ENCODE measurements around the gene FRS3. TPM values are rescaled to one million over a fixed set of nuclear protein-coding genes. Genes with fewer than 3 reads are reported as not detected.
"Not testable (repeated sequence)": the region's sequence is repeated elsewhere in the genome, so short reads cannot be mapped to it uniquely, and the experiment has no call there.

The FRS3 gene
- 10 to 100 TPM in 1 of 12 donors, 1 to 10 TPM in 10, not detected in 1; 5.7 to 11.9 (median 6.6) TPM for polyA plus RNA-seq (ENCODE audit: insufficient read length in 12 of 12)
- long read RNA-seq, donor 1, partial matches to known transcripts = 37 of 349 reads
- long read RNA-seq, donor 1, other reads (novel, unspliced or antisense) = 310 of 349 reads
- long read RNA-seq, donor 2, partial matches to known transcripts = 358 of 372 reads
- long read RNA-seq, donor 2, other reads (novel, unspliced or antisense) = 12 of 372 reads
- long read RNA-seq, donor 3, partial matches to known transcripts = 86 of 131 reads
- long read RNA-seq, donor 3, other reads (novel, unspliced or antisense) = 43 of 131 reads
- long read RNA-seq, donor 4, partial matches to known transcripts = 54 of 89 reads
- long read RNA-seq, donor 4, other reads (novel, unspliced or antisense) = 35 of 89 reads
- long read RNA-seq, donor 5, partial matches to known transcripts = 396 of 407 reads
- long read RNA-seq, donor 5, other reads (novel, unspliced or antisense) = 5 of 407 reads
- long read RNA-seq, donor 6, partial matches to known transcripts = 121 of 177 reads
- long read RNA-seq, donor 6, other reads (novel, unspliced or antisense) = 56 of 177 reads
- long read RNA-seq, donor 7, partial matches to known transcripts = 66 of 130 reads
- long read RNA-seq, donor 7, other reads (novel, unspliced or antisense) = 63 of 130 reads
- long read RNA-seq, donor 8, partial matches to known transcripts = 264 of 275 reads
- long read RNA-seq, donor 8, other reads (novel, unspliced or antisense) = 9 of 275 reads
- long read RNA-seq, donor 9, partial matches to known transcripts = 216 of 221 reads
- long read RNA-seq, donor 9, other reads (novel, unspliced or antisense) = 5 of 221 reads
- long read RNA-seq, donor 10, partial matches to known transcripts = 136 of 243 reads
- long read RNA-seq, donor 10, other reads (novel, unspliced or antisense) = 106 of 243 reads
- long read RNA-seq, donor 11, partial matches to known transcripts = 203 of 312 reads
- long read RNA-seq, donor 11, other reads (novel, unspliced or antisense) = 109 of 312 reads

- DNase-seq = peak; percentile 98
These were observed at the start of gene FRS3 for GRCh38 chr6:41779788-41780550. FRS3 (minus strand) TSS chr6:41779900; CDS start chr6:41776987, 2,913 bp downstream.

- DNase-seq = no peak
These were observed 46.8 kb upstream of the FRS3 start for GRCh38 chr6:41826343-41827022.

- no peak for DNase-seq
These were observed 45.2 kb upstream of the FRS3 start for GRCh38 chr6:41824571-41825569.

- DNase-seq = no peak
These were observed 43.5 kb upstream of the FRS3 start for GRCh38 chr6:41823178-41823577.

- no peak for DNase-seq
These were observed 42.3 kb upstream of the FRS3 start for GRCh38 chr6:41822021-41822420.

GRCh38 chr6:41821266-41821665 lies 41.6 kb upstream of the FRS3 start:
- DNase-seq = no peak

GRCh38 chr6:41818271-41819054 lies 38.8 kb upstream of the FRS3 start:
- DNase-seq = no peak

- no peak for DNase-seq
These were observed 35.9 kb upstream of the FRS3 start for GRCh38 chr6:41815587-41815986.

- no peak for DNase-seq
These were observed 34.9 kb upstream of the FRS3 start for GRCh38 chr6:41814629-41815028.

- DNase-seq = no peak
These were observed 34.3 kb upstream of the FRS3 start for GRCh38 chr6:41813956-41814355.

GRCh38 chr6:41813469-41813868 lies 33.8 kb upstream of the FRS3 start:
- DNase-seq = no peak

GRCh38 chr6:41811946-41812345 lies 32.2 kb upstream of the FRS3 start:
- DNase-seq = not testable (repeated sequence)

GRCh38 chr6:41811095-41811494 lies 31.4 kb upstream of the FRS3 start:
- DNase-seq = no peak

GRCh38 chr6:41805830-41806774 lies 26.4 kb upstream of the FRS3 start:
- no peak for DNase-seq

- DNase-seq = no peak
These were observed 21.7 kb upstream of the FRS3 start for GRCh38 chr6:41801380-41801779.

- no peak for DNase-seq
These were observed 19.8 kb upstream of the FRS3 start for GRCh38 chr6:41799559-41799911.

GRCh38 chr6:41798901-41799558 lies 19.3 kb upstream of the FRS3 start:
- DNase-seq = no peak

All from muscle of arm (tissue), 14 donors.